SH-SY5Y (cell line): ENCODE results near the gene SCN4B.

ENCODE experiments used
- GATA2 ChIP-seq: IDR thresholded peaks from 2 replicates; pipeline ENCODE4 v1.6.1; 2011; ENCODE audit warnings: mild to moderate bottlenecking, low read depth, low read length
- GATA3 ChIP-seq: IDR thresholded peaks from 2 replicates; pipeline ENCODE4 v1.6.1; 2011; ENCODE audit warnings: low read depth, mild to moderate bottlenecking, low read length, moderate library complexity

DNA sequence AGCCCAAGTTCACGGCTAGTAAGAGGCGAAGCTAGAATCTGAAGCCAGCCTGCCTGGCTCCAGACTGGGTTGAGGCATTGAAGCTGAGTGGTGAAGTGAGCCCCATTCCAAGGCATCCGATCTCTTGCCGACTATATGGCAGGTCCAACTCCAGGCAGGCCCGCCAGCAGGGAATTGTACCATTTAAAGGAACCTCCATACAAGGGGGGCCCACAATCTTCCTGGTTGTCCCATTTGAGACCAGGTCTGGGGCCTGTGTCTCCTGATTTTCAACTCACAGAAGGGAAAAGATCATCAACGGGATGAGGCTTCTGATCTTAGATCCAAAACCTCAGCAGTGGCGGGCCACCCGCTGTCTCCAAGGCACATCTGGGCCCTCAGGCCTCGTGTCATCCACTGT, 19.7 kb upstream of the SCN4B start:
- TF ChIP-seq GATA3, result no peak
- no peak for TF ChIP-seq GATA2
